Sigmoid colon (tissue), 7 donors: ENCODE results near the gene EEPD1. TPM values are rescaled to one million over a fixed set of nuclear protein-coding genes. Genes with fewer than 3 reads are reported as not detected.

Experiments used
- DNase-seq: peaks from one replicate; pipeline ENCODE4 v3.0.0-alpha.2; 2019
- H3K27ac ChIP-seq, 4 donors: fragments of 200-600 bp; sonication (generic); one replicate each; pipeline ENCODE4 v1.5.1; 2016 to 2019; ENCODE audit warnings: mild to moderate bottlenecking in 1 of 4
- H3K27me3 ChIP-seq, 3 donors: fragments of 200-600 bp; sonication (generic); one replicate each; pipeline ENCODE4 v1.5.1; 2019; ENCODE audit warnings: mild to moderate bottlenecking in 1 of 3
- H3K36me3 ChIP-seq, 4 donors: fragments of 200-600 bp; sonication (generic); one replicate each; pipeline ENCODE4 v1.5.1; 2016 to 2019
- H3K4me1 ChIP-seq, 4 donors: fragments of 200-600 bp; sonication (generic); one replicate each; pipeline ENCODE4 v1.5.1; 2017 to 2019
- H3K4me3 ChIP-seq, 4 donors: fragments of 200-600 bp; sonication (generic); one replicate each; pipeline ENCODE4 v1.5.1; 2017 to 2019; ENCODE audit warnings: mild to moderate bottlenecking in 2 of 4, moderate library complexity in 1 of 4
- H3K9me3 ChIP-seq, 4 donors: fragments of 200-600 bp in 3 of 4; sonication (generic) in 3 of 4; one replicate each; pipeline versions ENCODE4 v1.5.1 to v1.6.1; 2013 to 2019
- EP300 ChIP-seq, 4 donors: sonication (generic); formaldehyde crosslinking; IDR thresholded peaks; one replicate each; pipeline ENCODE4 v1.6.1; 2017; ENCODE audit warnings: antibody characterized with exemption in 4 of 4
- POLR2A ChIP-seq, 2 donors: fragments of 450-650 bp; IDR thresholded peaks; one replicate each; pipeline ENCODE4 v1.6.1; 2016; ENCODE audit warnings: antibody characterized with exemption in 2 of 2, mild to moderate bottlenecking in 2 of 2, moderate library complexity in 2 of 2
- POLR2AphosphoS5 ChIP-seq, 4 donors: sonication (generic); formaldehyde crosslinking; IDR thresholded peaks; one replicate each; pipeline ENCODE4 v1.6.1; 2017; ENCODE audit warnings: antibody characterized with exemption in 4 of 4
- WGBS, 2 donors: extraction: QIAGEN DNeasy Blood & Tissue Kit; methylation state at CpG; one replicate each; pipeline ENCODE4 v1.1.7; 2013; 5-methylcytosine and 5-hydroxymethylcytosine counted together
- intact Hi-C: fragments of 100-400 bp; cut with DNase I; formaldehyde crosslinking; loops from one replicate; pipeline ENCODE4 v1.15.1; 2023
- polyA plus RNA-seq, 3 donors: library from polyadenylated mRNA; stranded (reverse); fragments of 200-250 nt; gene quantifications; one replicate each; pipeline ENCODE4 v1.2.3, GENCODE V29; 2013
- total RNA-seq, 4 donors: library from RNA; depleted of rRNA; stranded (reverse); fragments of >200 nt; gene quantifications; one replicate each; pipeline ENCODE4 v1.1.0, GENCODE V29; 2016
- TF ChIP-seq, protein P1 (sequence below), 4 experiments: fragments of 450-650 bp in 3 of 4; fragments of 200-600 bp in 1 of 4; IDR thresholded peaks; one replicate each; pipeline ENCODE4 v1.5.1; 2016 to 2019; ENCODE audit warnings: antibody characterized with exemption in 4 of 4, mild to moderate bottlenecking in 3 of 4, moderate library complexity in 2 of 4
- donor health status: healthy with polysubstance abuse.
- donor health status: Bipolar disorder and iron deficiency.
- donor health status: healthy.

EEPD1 gene
- total and polyA plus RNA-seq, 7 donors: 6.6 to 18.1 (median 14.3) TPM

GRCh38 chr7:36272567-36273269 is 119.7 kb downstream of the EEPD1 start:
- WGBS, 2 donors: 85 to 86% methylated on average over 15 of the region's 15 CpGs
- Histone ChIP-seq H3K27ac (no peak overlapping the region), H3K4me3 (no peak overlapping the region), H3K4me1 (peaks cover 0 to 47% (median 42%) of the 10 kb centered on the region in 4 donors), H3K9me3 (no peaks in the 10 kb centered on the region), H3K27me3 (no peaks in the 10 kb centered on the region), H3K36me3 (no peaks in the 10 kb centered on the region)
- intact Hi-C loops: no loop called here
- peak; percentile 22 for DNase-seq
- TF ChIP-seq EP300 (IDR thresholded peaks at IDR 0.05): no peak
- no peak for TF ChIP-seq POLR2AphosphoS5 (IDR thresholded peaks at IDR 0.05)
- no peak for TF ChIP-seq POLR2A (IDR thresholded peaks at IDR 0.05)
- TF ChIP-seq, protein P1, sequence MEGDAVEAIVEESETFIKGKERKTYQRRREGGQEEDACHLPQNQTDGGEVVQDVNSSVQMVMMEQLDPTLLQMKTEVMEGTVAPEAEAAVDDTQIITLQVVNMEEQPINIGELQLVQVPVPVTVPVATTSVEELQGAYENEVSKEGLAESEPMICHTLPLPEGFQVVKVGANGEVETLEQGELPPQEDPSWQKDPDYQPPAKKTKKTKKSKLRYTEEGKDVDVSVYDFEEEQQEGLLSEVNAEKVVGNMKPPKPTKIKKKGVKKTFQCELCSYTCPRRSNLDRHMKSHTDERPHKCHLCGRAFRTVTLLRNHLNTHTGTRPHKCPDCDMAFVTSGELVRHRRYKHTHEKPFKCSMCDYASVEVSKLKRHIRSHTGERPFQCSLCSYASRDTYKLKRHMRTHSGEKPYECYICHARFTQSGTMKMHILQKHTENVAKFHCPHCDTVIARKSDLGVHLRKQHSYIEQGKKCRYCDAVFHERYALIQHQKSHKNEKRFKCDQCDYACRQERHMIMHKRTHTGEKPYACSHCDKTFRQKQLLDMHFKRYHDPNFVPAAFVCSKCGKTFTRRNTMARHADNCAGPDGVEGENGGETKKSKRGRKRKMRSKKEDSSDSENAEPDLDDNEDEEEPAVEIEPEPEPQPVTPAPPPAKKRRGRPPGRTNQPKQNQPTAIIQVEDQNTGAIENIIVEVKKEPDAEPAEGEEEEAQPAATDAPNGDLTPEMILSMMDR (IDR thresholded peaks at IDR 0.05): no peak

GRCh38 chr7:36273836-36274235 is 120.8 kb downstream of the EEPD1 start:
- TF ChIP-seq POLR2AphosphoS5 (IDR thresholded peaks at IDR 0.05): no peak
- TF ChIP-seq EP300 (IDR thresholded peaks at IDR 0.05): no peak
- intact Hi-C loops: no loop called here
- H3K27me3 ChIP-seq: no peaks in the 10 kb centered on the region
- H3K4me1 ChIP-seq: peaks cover 0 to 51% (median 46%) of the 10 kb centered on the region in 4 donors
- H3K4me3 ChIP-seq: no peak overlapping the region
- H3K27ac ChIP-seq: no peak overlapping the region
- DNase-seq: peak; percentile 33
- no peaks in the 10 kb centered on the region for H3K9me3 ChIP-seq
- 52 to 67% methylated on average over 4 of the region's 4 CpGs for WGBS, 2 donors
- no peaks in the 10 kb centered on the region for H3K36me3 ChIP-seq

- H3K9me3 ChIP-seq: no peaks in the 10 kb centered on the region
- TF ChIP-seq EP300 (IDR thresholded peaks at IDR 0.05): no peak
- TF ChIP-seq, protein P1 (IDR thresholded peaks at IDR 0.05): no peak
- TF ChIP-seq POLR2A (IDR thresholded peaks at IDR 0.05): no peak
- TF ChIP-seq POLR2AphosphoS5 (IDR thresholded peaks at IDR 0.05): no peak
- no peak for DNase-seq
- 73 to 89% methylated on average over 8 of the region's 8 CpGs for WGBS, 2 donors
- intact Hi-C loops: no loop called here
- peaks cover 0 to 66% (median 59%) of the 10 kb centered on the region in 4 donors for H3K4me1 ChIP-seq
- H3K27me3 ChIP-seq: no peaks in the 10 kb centered on the region
- H3K27ac ChIP-seq: peak overlapping the region in 1 of 4 donors; percentile 86
- H3K36me3 ChIP-seq: no peaks in the 10 kb centered on the region
- no peak overlapping the region for H3K4me3 ChIP-seq
These were observed 122.8 kb downstream of the EEPD1 start for GRCh38 chr7:36275735-36276284.

- H3K4me1 ChIP-seq: peaks cover 0 to 74% (median 68%) of the 10 kb centered on the region in 4 donors
- DNase-seq: peak; percentile 22
- no peaks in the 10 kb centered on the region for H3K27me3 ChIP-seq
- no peaks in the 10 kb centered on the region for H3K9me3 ChIP-seq
- H3K4me3 ChIP-seq: no peak overlapping the region
- TF ChIP-seq EP300 (IDR thresholded peaks at IDR 0.05) (no peak), POLR2A (IDR thresholded peaks at IDR 0.05) (no peak), POLR2AphosphoS5 (IDR thresholded peaks at IDR 0.05) (no peak)
- TF ChIP-seq, protein P1 (IDR thresholded peaks at IDR 0.05): no peak
- intact Hi-C loops: no loop called here
- no peaks in the 10 kb centered on the region for H3K36me3 ChIP-seq
- 77 to 85% methylated on average over 7 of the region's 7 CpGs for WGBS, 2 donors
- H3K27ac ChIP-seq: peak overlapping the region in 3 of 4 donors; percentile 81 to 86 (median 82)
These were observed 123.6 kb downstream of the EEPD1 start for GRCh38 chr7:36276428-36277248.

DNA sequence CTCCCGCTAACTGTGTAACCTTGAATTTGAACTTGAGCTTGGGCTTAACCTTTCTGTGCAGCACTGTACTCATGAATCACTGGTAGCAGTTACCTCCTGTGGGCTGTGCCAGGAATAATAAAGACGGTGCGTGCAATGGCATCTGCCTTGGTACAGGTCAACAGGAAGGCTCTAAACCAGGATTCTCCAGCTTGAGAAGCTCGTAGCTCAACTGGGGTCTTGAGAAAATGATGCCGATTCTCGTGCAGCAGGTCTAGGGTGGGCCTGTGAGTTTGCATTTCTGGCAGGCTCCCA is 124.1 kb downstream of the EEPD1 start:
- TF ChIP-seq, protein P1 (IDR thresholded peaks at IDR 0.05): no peak
- TF ChIP-seq POLR2AphosphoS5 (IDR thresholded peaks at IDR 0.05): no peak
- TF ChIP-seq EP300 (IDR thresholded peaks at IDR 0.05): no peak
- TF ChIP-seq POLR2A (IDR thresholded peaks at IDR 0.05): no peak
- DNase-seq: peak; percentile 58
- peaks cover 0 to 79% (median 73%) of the 10 kb centered on the region in 4 donors for H3K4me1 ChIP-seq
- no peak overlapping the region for H3K4me3 ChIP-seq
- peak overlapping the region in 3 of 4 donors; percentile 81 to 86 (median 82) for H3K27ac ChIP-seq
- no peaks in the 10 kb centered on the region for H3K36me3 ChIP-seq
- 71 to 88% methylated on average over 6 of the region's 6 CpGs for WGBS, 2 donors
- intact Hi-C loops: no loop called here
- no peaks in the 10 kb centered on the region for H3K9me3 ChIP-seq
- H3K27me3 ChIP-seq: no peaks in the 10 kb centered on the region
